Stimulated activated CD8-positive, alpha-beta memory T cell treated with anti-CD3 and anti-CD28 coated beads, Interleukin-15, amount 100 ng/mL, for 1 hour (primary cell): ENCODE measurements around the gene TCF12.

Experiments
- DNase-seq: peaks from one replicate; pipeline ENCODE4 v3.0.0-alpha.2; 2020; ENCODE audit warnings: low read depth

TCF12 gene

GRCh38 chr15:57298843-57299550, 380.6 kb downstream of the TCF12 start:
- DNase-seq: no peak

GRCh38 chr15:57301307-57301706, 382.9 kb downstream of the TCF12 start:
- no peak for DNase-seq

GRCh38 chr15:57302640-57303257, 384.3 kb downstream of the TCF12 start:
- no peak for DNase-seq

DNA sequence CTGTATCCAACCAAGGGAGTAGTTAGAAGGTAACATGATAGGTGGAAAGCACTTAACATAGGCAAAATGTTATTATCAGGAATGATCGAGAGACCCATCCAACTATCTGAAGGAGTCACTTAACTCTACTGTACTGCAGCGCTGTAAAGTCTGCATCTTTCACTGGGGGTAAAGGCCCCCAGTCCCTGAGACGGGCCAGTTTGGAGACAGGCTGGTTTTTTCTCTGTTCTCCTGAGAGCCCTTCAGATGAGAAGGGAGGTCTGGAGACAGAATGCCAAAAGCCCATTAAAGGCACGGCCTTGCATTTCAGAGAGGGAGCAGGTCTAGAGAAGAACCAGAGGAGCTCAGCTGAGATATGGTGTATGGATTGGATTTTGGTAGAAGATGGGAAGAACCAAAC, 386.6 kb downstream of the TCF12 start:
- no peak for DNase-seq

- DNase-seq: peak; percentile 74
Observed at GRCh38 chr15:57306161-57306943, 387.9 kb downstream of the TCF12 start.

- DNase-seq: no peak
Observed at GRCh38 chr15:57306944-57307411, 388.5 kb downstream of the TCF12 start.

DNA sequence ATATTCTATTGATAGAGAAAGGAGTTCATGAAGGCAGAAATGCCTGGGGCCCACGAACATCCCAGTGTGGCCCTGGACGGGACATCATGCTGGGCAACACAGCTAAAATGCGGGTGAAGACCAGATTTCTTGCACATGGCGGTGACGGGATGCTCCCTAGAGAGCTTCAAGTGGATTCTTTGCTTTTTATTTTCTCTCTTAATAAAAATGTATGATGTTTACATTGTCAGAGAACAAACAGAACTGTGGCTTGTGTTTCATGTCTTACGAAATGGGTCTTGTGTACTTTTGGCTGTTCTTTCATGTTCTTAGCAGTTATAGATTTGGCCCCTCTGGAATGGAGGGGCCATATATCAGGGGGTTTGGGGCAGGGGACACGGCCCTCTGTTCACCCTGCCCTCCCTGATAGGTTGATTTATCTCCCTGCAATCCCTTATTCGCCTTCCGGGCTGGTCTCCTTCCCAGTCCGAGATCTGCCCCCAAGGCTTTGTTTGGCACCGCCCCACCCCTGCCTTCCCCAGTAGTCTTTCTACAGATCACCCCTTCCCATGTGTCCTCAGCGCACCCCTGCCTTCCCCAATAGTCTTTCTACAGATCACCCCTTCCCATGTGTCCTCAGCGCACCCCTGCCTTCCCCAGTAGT, 389.2 kb downstream of the TCF12 start:
- no peak for DNase-seq

DNA sequence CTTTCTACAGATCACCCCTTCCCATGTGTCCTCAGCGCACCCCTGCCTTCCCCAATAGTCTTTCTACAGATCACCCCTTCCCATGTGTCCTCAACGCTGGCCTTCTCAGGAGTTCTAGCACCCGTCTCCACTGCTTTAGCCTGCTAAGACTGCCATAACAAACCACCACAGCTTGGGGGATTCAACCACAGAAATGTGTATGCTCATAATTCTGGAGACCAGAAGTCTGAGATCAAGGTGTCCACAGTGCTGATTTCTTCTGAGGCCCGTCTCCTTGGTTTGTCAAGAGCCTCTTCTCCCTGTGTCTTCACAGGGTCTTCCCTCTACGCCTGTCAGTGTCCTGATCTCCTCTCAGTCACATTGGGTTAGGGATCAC, 389.7 kb downstream of the TCF12 start:
- no peak for DNase-seq

GRCh38 chr15:57309856-57310760, 391.7 kb downstream of the TCF12 start:
- no peak for DNase-seq

DNA sequence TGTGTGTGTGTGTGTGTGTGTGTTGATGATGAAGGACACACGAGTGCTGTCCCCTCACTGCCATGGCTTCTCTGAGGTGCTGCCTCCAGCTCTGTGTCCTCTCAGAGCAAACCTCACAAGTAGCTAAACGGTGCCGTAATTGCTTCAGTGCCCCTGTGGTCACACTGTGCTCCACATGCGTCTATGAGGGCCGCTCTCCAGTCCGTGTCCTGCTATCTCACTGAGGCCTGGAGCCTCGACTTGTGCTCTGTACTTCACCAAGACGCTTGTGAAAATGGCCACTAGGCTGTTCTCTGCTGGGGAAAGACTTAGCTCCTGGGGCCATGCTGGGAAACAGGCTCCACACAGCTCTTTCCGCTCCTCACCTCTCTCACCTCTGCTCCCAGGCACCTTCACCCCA, 392.4 kb downstream of the TCF12 start:
- DNase-seq: no peak

- DNase-seq: no peak
Observed at GRCh38 chr15:57312006-57312317, 393.5 kb downstream of the TCF12 start.

DNA sequence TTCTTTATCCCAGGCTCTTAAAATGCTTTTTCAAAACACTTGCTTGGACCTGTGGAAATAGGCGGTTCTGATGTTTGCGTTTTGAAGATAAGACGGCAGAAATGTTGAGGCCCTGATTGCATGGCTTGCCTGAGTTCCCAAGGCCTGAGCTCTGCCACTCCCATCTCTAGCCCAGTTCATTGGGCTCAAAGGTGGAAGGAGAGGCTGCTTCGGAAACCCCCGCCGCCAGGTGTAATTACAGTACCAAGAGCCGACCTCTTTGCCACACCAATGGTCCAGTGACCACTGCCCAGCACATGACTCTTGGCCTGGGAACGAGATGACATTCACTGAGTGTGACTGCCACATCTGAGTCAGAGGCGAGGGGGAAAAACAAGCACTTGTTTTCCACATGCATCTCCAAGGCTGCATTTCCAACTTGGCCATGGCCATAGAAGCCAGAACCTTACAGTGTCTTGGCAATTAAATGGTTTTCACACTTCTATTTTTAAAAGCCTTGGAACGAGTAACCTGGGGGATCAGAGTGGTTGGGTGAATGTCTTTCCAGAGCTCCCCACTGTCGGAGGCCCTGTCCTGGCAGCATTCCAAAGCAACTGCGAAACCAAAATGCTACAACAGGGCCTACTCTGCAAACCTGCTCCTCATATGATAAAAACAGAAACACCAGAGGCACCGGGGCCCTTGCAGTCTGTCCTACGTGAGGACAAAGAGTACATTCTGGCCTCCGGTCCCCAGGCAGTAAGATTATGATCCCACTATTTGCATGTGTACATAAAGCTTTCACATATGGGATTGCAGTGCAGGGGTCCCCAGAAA, 394.1 kb downstream of the TCF12 start:
- no peak for DNase-seq

DNA sequence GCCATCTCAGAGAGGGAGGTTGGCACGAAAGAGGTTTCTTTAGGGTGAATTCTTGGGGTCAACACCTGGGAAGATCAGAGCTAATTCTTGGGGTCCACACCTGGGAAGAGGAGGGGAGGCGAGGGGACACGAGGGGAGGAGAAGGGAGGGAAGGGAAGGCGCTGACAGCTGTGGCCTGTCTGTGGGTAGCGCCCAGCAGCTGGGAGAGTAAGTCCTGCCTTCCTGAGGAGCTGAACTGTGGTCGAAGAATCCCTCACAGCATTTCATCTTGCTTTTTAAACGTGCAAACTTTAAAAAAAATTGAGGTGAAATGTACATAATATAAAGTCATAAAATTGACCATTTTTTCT, 394.7 kb downstream of the TCF12 start:
- DNase-seq: no peak

DNA sequence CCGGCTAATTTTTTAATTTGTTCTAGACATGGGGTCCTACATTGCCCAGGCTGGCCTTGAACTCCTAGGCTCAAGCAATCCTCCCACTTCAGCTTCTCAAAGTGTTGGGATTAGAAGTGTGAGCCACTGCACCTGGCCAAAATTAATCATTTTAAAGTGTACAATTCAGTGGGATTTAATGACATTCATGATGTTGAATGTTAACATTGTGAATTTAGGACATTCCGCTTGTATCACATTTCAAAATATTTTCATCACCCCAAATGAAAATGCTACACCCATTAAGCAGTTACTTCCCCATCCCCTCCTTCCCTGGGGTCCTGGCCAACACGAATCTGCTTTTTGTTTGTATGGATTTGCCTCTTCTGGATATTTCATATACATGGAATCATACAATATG, 395.8 kb downstream of the TCF12 start:
- DNase-seq: no peak

DNA sequence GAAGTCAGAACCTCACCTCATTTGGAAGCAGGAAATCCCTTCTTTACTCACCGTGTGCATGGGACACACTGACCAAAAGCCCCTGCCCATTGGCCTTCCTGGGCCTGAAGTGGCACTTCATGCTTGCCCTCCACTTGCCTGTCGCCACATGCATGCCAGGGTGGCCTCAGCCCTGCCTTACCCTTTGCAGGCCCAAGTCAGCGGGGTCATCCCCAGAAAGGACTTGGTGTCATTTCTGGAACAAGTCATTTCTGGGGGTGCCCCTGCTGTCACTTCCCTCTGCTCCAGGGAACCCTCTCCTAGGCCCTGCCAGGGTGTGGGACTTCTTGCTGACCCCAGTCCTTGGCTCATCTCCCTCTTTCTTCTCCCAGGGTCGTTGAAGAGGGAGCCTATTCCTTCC, 398.0 kb downstream of the TCF12 start:
- no peak for DNase-seq

- DNase-seq: no peak
Observed at GRCh38 chr15:57319226-57319918, 400.9 kb downstream of the TCF12 start.

- no peak for DNase-seq
Observed at GRCh38 chr15:57319919-57320560, 401.6 kb downstream of the TCF12 start.

GRCh38 chr15:57320631-57321220, 402.3 kb downstream of the TCF12 start:
- DNase-seq: no peak

DNA sequence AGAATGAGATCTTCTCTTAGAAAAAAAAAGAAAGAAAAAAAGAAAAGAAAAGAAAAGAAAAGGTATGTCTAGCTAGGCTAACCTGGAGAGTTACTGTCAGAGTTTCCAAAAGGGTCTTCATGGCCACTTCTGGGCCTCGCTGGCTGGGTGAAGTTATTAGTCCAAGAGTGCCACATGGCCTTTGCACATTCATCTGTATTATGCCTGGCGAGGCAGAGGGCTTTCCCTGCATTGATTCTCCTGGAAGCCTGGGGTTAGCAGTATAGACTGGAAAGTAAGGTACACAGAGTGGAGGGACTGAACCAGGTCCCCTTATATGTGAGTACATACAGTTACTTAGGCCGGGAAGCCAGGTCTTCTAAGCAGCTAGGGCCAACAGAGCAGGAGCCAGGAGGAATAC, 403.0 kb downstream of the TCF12 start:
- no peak for DNase-seq
